ENCODE results near the gene SOCS7. TPM values are rescaled to one million over a fixed set of nuclear protein-coding genes. Genes with fewer than 3 reads are reported as not detected.

The SOCS7 gene
- total RNA-seq, 1 donor from 2014 or later = 35.3 TPM

GRCh38 chr17:38338535-38338934 lies 13.1 kb upstream of the SOCS7 start:
- Mint-ChIP-seq H3K4me1 (no peaks in the 10 kb centered on the region), H3K36me3 (ENCODE audit: low read depth) (no peaks in the 10 kb centered on the region), H3K9me3 (no peaks in the 10 kb centered on the region), H3K27me3 (ENCODE audit: low read depth) (no peaks in the 10 kb centered on the region), H3K27ac (ENCODE audit: unreplicated experiment) (no peak overlapping the region), H3K4me3 (no peak overlapping the region)
- no peak for DNase-seq (ENCODE audit: low read depth, low spot score)
- TF ChIP-seq CTCF (conservative IDR thresholded peaks at IDR 0.05) = no peak

GRCh38 chr17:38339891-38340290 lies 11.8 kb upstream of the SOCS7 start:
- DNase-seq (ENCODE audit: low read depth, low spot score) = no peak
- Mint-ChIP-seq H3K9me3 (no peaks in the 10 kb centered on the region), H3K27me3 (ENCODE audit: low read depth) (no peaks in the 10 kb centered on the region), H3K36me3 (ENCODE audit: low read depth) (no peaks in the 10 kb centered on the region), H3K4me1 (no peaks in the 10 kb centered on the region), H3K4me3 (no peak overlapping the region), H3K27ac (ENCODE audit: unreplicated experiment) (no peak overlapping the region)
- TF ChIP-seq CTCF (conservative IDR thresholded peaks at IDR 0.05) = no peak

GRCh38 chr17:38341035-38341721 lies 10.5 kb upstream of the SOCS7 start:
- no peaks in the 10 kb centered on the region for H3K9me3 Mint-ChIP-seq
- DNase-seq (ENCODE audit: low read depth, low spot score) = no peak
- no peak for TF ChIP-seq CTCF (conservative IDR thresholded peaks at IDR 0.05)
- H3K4me1 Mint-ChIP-seq = no peaks in the 10 kb centered on the region
- no peaks in the 10 kb centered on the region for H3K27me3 Mint-ChIP-seq (ENCODE audit: low read depth)
- no peak overlapping the region for H3K4me3 Mint-ChIP-seq
- no peak overlapping the region for H3K27ac Mint-ChIP-seq (ENCODE audit: unreplicated experiment)
- no peaks in the 10 kb centered on the region for H3K36me3 Mint-ChIP-seq (ENCODE audit: low read depth)

GRCh38 chr17:38342886-38343607 lies 8.6 kb upstream of the SOCS7 start:
- Mint-ChIP-seq H3K4me1 (no peaks in the 10 kb centered on the region), H3K27ac (ENCODE audit: unreplicated experiment) (no peak overlapping the region), H3K36me3 (ENCODE audit: low read depth) (no peaks in the 10 kb centered on the region), H3K9me3 (no peaks in the 10 kb centered on the region), H3K4me3 (no peak overlapping the region), H3K27me3 (ENCODE audit: low read depth) (no peaks in the 10 kb centered on the region)
- DNase-seq (ENCODE audit: low read depth, low spot score) = no peak
- no peak for TF ChIP-seq CTCF (conservative IDR thresholded peaks at IDR 0.05)

GRCh38 chr17:38343608-38344419 lies 7.8 kb upstream of the SOCS7 start, which contains the start of gene GPR179:
Gene GPR179, minus strand, starts transcription at chr17:38343956. Its CDS starts 167 bp downstream, at chr17:38343789.
- Mint-ChIP-seq H3K9me3 (no peaks in the 10 kb centered on the region), H3K4me3 (no peak within 1 kb of the TSS), H3K27me3 (ENCODE audit: low read depth) (no peaks in the 10 kb centered on the region), H3K27ac (ENCODE audit: unreplicated experiment) (no peak within 1 kb of the TSS), H3K4me1 (no peaks in the 10 kb centered on the region), H3K36me3 (ENCODE audit: low read depth) (no peaks in the 10 kb centered on the region)
- no peak for TF ChIP-seq CTCF (conservative IDR thresholded peaks at IDR 0.05)
- DNase-seq (ENCODE audit: low read depth, low spot score) = no peak
